Measurements from ENCODE around the gene ADCYAP1R1.
"Not testable (repeated sequence)": the region's sequence is repeated elsewhere in the genome, so short reads cannot be mapped to it uniquely, and the experiment has no call there.

Gene ADCYAP1R1

GRCh38 chr7:31146030-31146429 lies 93.9 kb downstream of the ADCYAP1R1 start:
- no peak for DNase-seq

GRCh38 chr7:31146538-31146937 lies 94.4 kb downstream of the ADCYAP1R1 start:
- no peak for DNase-seq

- DNase-seq, result no peak
These were observed 99.7 kb downstream of the ADCYAP1R1 start for GRCh38 chr7:31151849-31152248.

GRCh38 chr7:31153318-31153717 lies 101.2 kb downstream of the ADCYAP1R1 start:
- DNase-seq, result not testable (repeated sequence)

GRCh38 chr7:31160941-31161340 lies 108.8 kb downstream of the ADCYAP1R1 start:
- no peak for DNase-seq

All from activated gamma-delta T cell treated with Interleukin-2 at 50 U/mL for 16 hours (primary cell).